K562 (cell line): ENCODE data around the gene USP9Y. TPM values are rescaled to one million over a fixed set of nuclear protein-coding genes. Genes with fewer than 3 reads are reported as not detected.

ENCODE experiments used
- ATAC-seq: fragments of 200-7000 bp; cut with Tn5 transposase; 3 replicates; pipeline ENCODE4 v1.9.1; 2020; ENCODE audit warnings: moderate library complexity
- BruUV-seq: library from RNA; stranded (reverse); fragments of 400-500 nt; replicated peaks from 2 replicates; lab custom pipeline; 2021; lab: Mats Ljungman, UMichigan
- CTCF ChIA-PET: fragments of 300-600 bp; formaldehyde crosslinking; extraction: SDS; loops from one replicate; lab custom pipeline; 2021; ENCODE audit warnings: low intra/inter-chr PET ratio; lab: Yijun Ruan, JAX
- POLR2A ChIA-PET: fragments of 300-600, 350-650 bp; sonication (Branson Sonifier 250); formaldehyde crosslinking; extraction: SDS; loops from one replicate; lab custom pipeline; 2021; ENCODE audit warnings: antibody characterized with exemption, inconsistent platforms; lab: Yijun Ruan, JAX
- DNase-seq, 4 experiments: peaks; one replicate each; pipeline versions ENCODE4 v3.0.0 to v3.0.0-alpha.2; 2011 to 2018; ENCODE audit warnings: low spot score in 3 of 4, mixed read lengths in 3 of 4; ENCODE audit errors: extremely low read depth in 1 of 4
- FAIRE-seq: peaks from 2 replicates; lab custom pipeline; 2011; peaks lifted over from hg19 to GRCh38; lab: Jason Lieb, UNC
- H2AFZ ChIP-seq: 2 replicates; pipeline ENCODE4 v1.6.0; 2011; ENCODE audit warnings: low read depth, low read length, control low read depth, inconsistent platforms
- H3K27ac ChIP-seq: fragments of 200-600 bp; 3 replicates; pipeline ENCODE4 v1.8.0; 2011; ENCODE audit warnings: low read depth, mild to moderate bottlenecking, control low read depth, inconsistent platforms, low read length, moderate library complexity, mixed read lengths; ENCODE audit errors: extremely low read depth
- H3K27me3 ChIP-seq, 2 experiments: fragments of 300-600 bp in 1 of 2; 2 replicates in 1 of 2; 3 replicates in 1 of 2; pipeline versions ENCODE4 v1.6.0 to v1.8.0; 2011; ENCODE audit warnings: inconsistent platforms in 2 of 2, low read length in 2 of 2, mild to moderate bottlenecking in 1 of 2, mixed read lengths in 1 of 2, moderate library complexity in 1 of 2; ENCODE audit not compliant: control insufficient read depth in 2 of 2, insufficient read depth in 2 of 2
- H3K36me3 ChIP-seq: fragments of 300-600 bp; 3 replicates; pipeline ENCODE4 v1.8.0; 2011; ENCODE audit warnings: mild to moderate bottlenecking, low read length, inconsistent platforms; ENCODE audit not compliant: control insufficient read depth, insufficient read depth
- H3K4me1 ChIP-seq, 2 experiments: fragments of 200-600 bp in 1 of 2; replicated peaks in 1 of 2; 2 replicates in 1 of 2; 3 replicates in 1 of 2; pipeline versions ENCODE4 v1.5.1 to v1.8.0; 2011; ENCODE audit warnings: inconsistent platforms in 2 of 2, low read length in 2 of 2, mild to moderate bottlenecking in 1 of 2, mixed read lengths in 1 of 2, moderate library complexity in 1 of 2; ENCODE audit not compliant: control insufficient read depth in 2 of 2, insufficient read depth in 2 of 2
- H3K4me2 ChIP-seq: 2 replicates; pipeline ENCODE4 v1.6.1; 2011; ENCODE audit warnings: low read length, control low read depth, inconsistent platforms, mixed read lengths; ENCODE audit not compliant: insufficient read depth
- H3K4me3 ChIP-seq: fragments of 200-600 bp; sonication (generic), shearing (Covaris generic); 2 replicates; pipeline ENCODE4 v1.5.1; 2016; ENCODE audit warnings: control low read depth, inconsistent platforms
- H3K79me2 ChIP-seq: fragments of 200-600 bp; 3 replicates; pipeline ENCODE4 v1.8.0; 2011; ENCODE audit warnings: low read length, inconsistent platforms; ENCODE audit not compliant: control insufficient read depth, insufficient read depth
- H3K9ac ChIP-seq, 2 experiments: 2 replicates each; pipeline versions ENCODE4 v1.6.0 to v1.6.1; 2011; ENCODE audit warnings: low read depth in 2 of 2, low read length in 2 of 2, control low read depth in 1 of 2, inconsistent platforms in 1 of 2, mild to moderate bottlenecking in 1 of 2, mixed read lengths in 1 of 2; ENCODE audit not compliant: insufficient read depth in 1 of 2
- H3K9me1 ChIP-seq: one replicate; pipeline ENCODE4 v1.6.0; 2011; ENCODE audit warnings: inconsistent platforms, mild to moderate bottlenecking, low read length, moderate library complexity; ENCODE audit not compliant: control insufficient read depth, insufficient read depth
- H3K9me3 ChIP-seq: replicated peaks from 2 replicates; pipeline ENCODE4 v1.5.1; 2011; ENCODE audit warnings: low read depth, low read length, inconsistent platforms; ENCODE audit not compliant: control insufficient read depth, insufficient read depth
- H4K20me1 ChIP-seq: replicated peaks from 2 replicates; pipeline ENCODE4 v1.6.1; 2011; ENCODE audit warnings: low read length, inconsistent platforms, mixed read lengths; ENCODE audit not compliant: control insufficient read depth, insufficient read depth
- ELK1 ChIP-seq: sonication (generic); formaldehyde crosslinking; IDR thresholded peaks from 2 replicates; pipeline ENCODE4 v1.8.1; 2022; ENCODE audit warnings: missing genetic modification reagents
- ERF ChIP-seq: fragments of 450-650 bp; formaldehyde crosslinking; IDR thresholded peaks from 2 replicates; pipeline ENCODE4 v1.4.0; 2020; ENCODE audit warnings: mild to moderate bottlenecking, mixed read lengths
- NCOR1 ChIP-seq: fragments of 450-650 bp; IDR thresholded peaks from 2 replicates; pipeline ENCODE4 v1.6.1; 2016; ENCODE audit warnings: mild to moderate bottlenecking, moderate library complexity
- NONO ChIP-seq, 2 experiments: fragments of 200-400 bp in 1 of 2; fragments of 450-650 bp in 1 of 2; formaldehyde crosslinking in 1 of 2; IDR thresholded peaks; 2 replicates each; pipeline ENCODE4 v1.6.1; 2017; ENCODE audit warnings: low read depth in 2 of 2, mild to moderate bottlenecking in 2 of 2, moderate library complexity in 2 of 2, low read length in 1 of 2
- RB1 ChIP-seq: fragments of 450-650 bp; IDR thresholded peaks from 2 replicates; pipeline ENCODE4 v1.6.1; 2017; ENCODE audit warnings: low read depth, mild to moderate bottlenecking
- SFPQ ChIP-seq: fragments of 200-400 bp; formaldehyde crosslinking; IDR thresholded peaks from 2 replicates; pipeline ENCODE4 v1.6.1; 2017; ENCODE audit warnings: mild to moderate bottlenecking, low read depth, low read length, moderate library complexity
- SREBF1 ChIP-seq: fragments of 150-350 bp; IDR thresholded peaks from 2 replicates; pipeline ENCODE4 v1.6.1; 2014; ENCODE audit warnings: antibody characterized with exemption, low read depth, low read length, borderline replicate concordance
- TFAP4 ChIP-seq: sonication (generic); formaldehyde crosslinking; IDR thresholded peaks from 2 replicates; pipeline ENCODE4 v1.8.0; 2022; ENCODE audit warnings: missing genetic modification reagents, mild to moderate bottlenecking, moderate library complexity, borderline replicate concordance
- YY1 ChIP-seq, 3 experiments: IDR thresholded peaks; 2 replicates each; pipeline ENCODE4 v1.6.1; 2011; ENCODE audit warnings: low read length in 2 of 3, mild to moderate bottlenecking in 2 of 3, moderate library complexity in 2 of 3, borderline replicate concordance in 1 of 3, control low read depth in 1 of 3, low read depth in 1 of 3; ENCODE audit not compliant: insufficient read depth in 3 of 3, insufficient replicate concordance in 2 of 3, control insufficient read depth in 1 of 3, insufficient read length in 1 of 3; ENCODE audit errors: extremely low read depth in 1 of 3
- ZBTB49 ChIP-seq: sonication (generic); formaldehyde crosslinking; IDR thresholded peaks from 2 replicates; pipeline ENCODE4 v1.8.0; 2022; ENCODE audit warnings: missing genetic modification reagents, mild to moderate bottlenecking, borderline replicate concordance
- ZNF274 ChIP-seq: IDR thresholded peaks from 2 replicates; pipeline ENCODE4 v1.6.1; 2011; ENCODE audit warnings: low read depth, mild to moderate bottlenecking, low read length, moderate library complexity, borderline replicate concordance
- ZNF512 ChIP-seq: IDR thresholded peaks from 2 replicates; pipeline ENCODE4 v1.6.1; 2016; ENCODE audit warnings: missing genetic modification characterization, missing compliant biosample characterization
- ZNF561 ChIP-seq: fragments of 450-650 bp; formaldehyde crosslinking; conservative IDR thresholded peaks from 2 replicates; pipeline ENCODE4 v1.4.0; 2020; ENCODE audit warnings: mild to moderate bottlenecking, moderate library complexity
- ZNF830 ChIP-seq: fragments of 250-450 bp; sonication (Bioruptor Pico); IDR thresholded peaks from 2 replicates; pipeline ENCODE4 v1.5.0; 2021; ENCODE audit warnings: mild to moderate bottlenecking
- WGBS: fragments of 100-300 bp; shearing (Covaris generic); methylation state at CpG from one replicate; pipeline ENCODE4 v1.1.6; 2016; ENCODE audit warnings: low coverage, mixed read lengths; ENCODE audit not compliant: insufficient coverage; ENCODE audit errors: missing lambda C conversion rate; 5-methylcytosine and 5-hydroxymethylcytosine counted together
- in situ Hi-C: fragments of 300-500 bp; cut with MboI; formaldehyde crosslinking; loops from 4 replicates; pipeline ENCODE4 v1.15.0; 2018; ENCODE audit warnings: inconsistent platforms, mixed read lengths
- intact Hi-C: fragments of 100-400 bp; cut with micrococcal nuclease; formaldehyde crosslinking; loops from 2 replicates; pipeline ENCODE4 v1.14.2; 2022
- polyA plus RNA-seq, 8 experiments: library from polyadenylated mRNA; depleted of rRNA in 4 of 8; stranded (reverse) in 5 of 8; unstranded in 3 of 8; fragments of >200 nt; fragmentation: Nextera tagmentation in 2 of 8; fragmentation: Illumina TruSeq in 1 of 8; extraction: Ambion mirVana in 2 of 8; extraction: Trizol in 1 of 8; gene quantifications; 2 replicates each; pipeline versions ENCODE4 v1.2.1 to v1.2.3, GENCODE V29; 2011 to 2014; ENCODE audit warnings: inconsistent platforms in 1 of 8, missing spikeins in 1 of 8
- total RNA-seq, 7 experiments: library from RNA; depleted of rRNA in 6 of 7; stranded (reverse); fragments of >200 nt in 6 of 7; fragmentation: Illumina TruSeq in 2 of 7; extraction: Trizol in 2 of 7; gene quantifications; 2 replicates each; pipeline versions ENCODE4 v1.2.1 to v1.2.3, GENCODE V29; 2011 to 2021; ENCODE audit warnings: low replicate concordance in 1 of 7

The USP9Y gene
- total and polyA plus RNA-seq, 9 of the 15 experiments (the other 6 are each of a cell fraction or from before 2014, with no cell fraction given): 0.13 TPM; not detected in 8

GRCh38 chrY:12833284-12833683 is 132.3 kb downstream of the USP9Y start:
- H3K4me1 ChIP-seq: no peaks in the 10 kb centered on the region
- H3K79me2 ChIP-seq: no peaks in the 10 kb centered on the region
- no peak overlapping the region for H3K9ac ChIP-seq
- no peak overlapping the region for H3K27ac ChIP-seq
- DNase-seq (no peak), ATAC-seq (no peak), FAIRE-seq (no peak)
- no TSS peak for BruUV-seq
- H3K9me3 ChIP-seq: no peaks in the 10 kb centered on the region
- H3K9me1 ChIP-seq: no peaks in the 10 kb centered on the region
- H3K27me3 ChIP-seq: no peaks in the 10 kb centered on the region
- H3K4me3 ChIP-seq: no peak overlapping the region
- no peaks in the 10 kb centered on the region for H3K36me3 ChIP-seq
- no peaks in the 10 kb centered on the region for H4K20me1 ChIP-seq
- ChIA-PET CTCF (no interaction called here), POLR2A (no interaction called here)
- intact Hi-C loops: no loop called here
- in situ Hi-C loops: no loop called here
- WGBS: no CpG with 5 or more reads among the region's 3 CpGs
- H2AFZ ChIP-seq: no peak overlapping the region
- no peak overlapping the region for H3K4me2 ChIP-seq
- no peak for TF ChIP-seq ZNF561 (CRISPR knock-in tag)
- no peak for TF ChIP-seq NONO (IDR thresholded peaks at IDR 0.05; ENCODE audit: low read depth in 2 of 2, low read length in 1 of 2)
- TF ChIP-seq SFPQ: no peak
- TF ChIP-seq TFAP4 (CRISPR knock-in tag): no peak
- TF ChIP-seq SREBF1: no peak
- TF ChIP-seq RB1: no peak
- TF ChIP-seq ZNF274: no peak
- TF ChIP-seq YY1 (IDR thresholded peaks at IDR 0.05; ENCODE audit: borderline replicate concordance in 1 of 3, control insufficient read depth in 1 of 3, extremely low read depth in 1 of 3, insufficient read depth in 3 of 3, insufficient read length in 1 of 3, insufficient replicate concordance in 2 of 3, low read depth in 1 of 3, low read length in 2 of 3): no peak
- no peak for TF ChIP-seq ZNF830 (CRISPR knock-in tag)
- no peak for TF ChIP-seq NCOR1
- TF ChIP-seq ERF (CRISPR knock-in tag): no peak
- TF ChIP-seq ELK1: no peak
- no peak for TF ChIP-seq ZNF512 (tag)
- no peak for TF ChIP-seq ZBTB49 (CRISPR knock-in tag)
